ENCODE data around the gene MPEG1.

Gene MPEG1

GRCh38 chr11:59172345-59173079 lies 40.2 kb downstream of the MPEG1 start:
- peak in 7 of 58 donors; percentile 34 to 54 (median 49) for DNase-seq

GRCh38 chr11:59171508-59172322 lies 41.0 kb downstream of the MPEG1 start, which contains the start of gene DTX4:
TSS of gene DTX4 (plus strand) at chr11:59172132. CDS start at chr11:59172596, 464 bp downstream.
- peak; percentile 47 to 95 (median 87) for DNase-seq

GRCh38 chr11:59164028-59164427 lies 48.7 kb downstream of the MPEG1 start:
- DNase-seq: no peak

Data from anterior cingulate cortex (tissue), 58 donors.